Measurements from ENCODE around the gene MYH13. TPM values are rescaled to one million over a fixed set of nuclear protein-coding genes. Genes with fewer than 3 reads are reported as not detected.

MYH13 gene
- total and polyA plus RNA-seq, 2 of the 13 experiments (the other 11 are each of a cell fraction or from before 2014, with no cell fraction given) = not detected

DNA sequence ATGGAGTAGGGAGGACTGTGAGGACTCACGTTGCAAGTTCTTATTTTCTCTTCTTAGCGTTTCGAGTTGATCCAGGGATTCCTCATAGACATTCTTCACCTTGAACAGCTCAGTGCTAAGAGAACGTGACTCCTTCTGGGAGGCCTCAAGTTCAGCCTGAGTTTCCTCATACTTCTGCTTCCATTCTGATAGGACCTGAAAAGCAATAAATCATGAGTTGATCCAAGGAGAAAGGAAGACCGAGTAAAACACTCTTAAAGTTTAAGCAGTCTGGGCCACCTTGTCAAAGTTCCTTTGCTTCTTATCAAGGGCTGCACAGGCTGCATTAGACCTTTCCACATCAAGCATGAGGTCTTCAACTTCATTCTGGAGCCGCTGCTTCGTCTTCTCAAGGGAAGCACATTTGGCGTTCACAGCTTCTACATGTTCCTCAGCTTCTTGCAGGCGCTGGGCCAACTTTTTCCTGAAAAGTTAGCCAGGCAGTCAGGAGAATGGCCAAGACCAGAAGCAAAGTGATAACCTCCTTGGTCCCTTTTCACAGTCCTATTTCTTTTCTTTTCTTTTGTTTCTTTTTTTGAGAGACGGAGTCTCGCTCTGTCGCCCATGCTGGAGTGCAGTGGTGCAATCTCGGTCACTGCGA is 23.8 kb upstream of the MYH13 start:
- DNase-seq (ENCODE audit: low spot score) = no peak
- peaks cover 0 to 2% of the 10 kb centered on the region in 2 experiments; a peak in 1 of 5 replicates for H3K27me3 ChIP-seq (ENCODE audit: control insufficient read depth in 1 of 2, insufficient read depth in 2 of 2, low read length in 2 of 2)
- ATAC-seq = no peak
- FAIRE-seq = no peak
- no peak overlapping the region for H3K4me2 ChIP-seq (ENCODE audit: low read depth, low read length)
- no peak overlapping the region for H3K9ac ChIP-seq (ENCODE audit: insufficient read depth, low read depth, low read length)
- ChIA-PET POLR2A (no interaction called here), CTCF (ENCODE audit: low intra/inter-chr PET ratio, low total read pairs) (no interaction called here)
- H4K20me1 ChIP-seq (ENCODE audit: insufficient read depth, low read length) = no peaks in the 10 kb centered on the region
- no TSS peak for BruUV-seq (replicated peaks)
- no peak for TF ChIP-seq CAMTA2 (CRISPR knock-in tag; IDR thresholded peaks at IDR 0.05; ENCODE audit: borderline replicate concordance)
- TF ChIP-seq ATF7 (IDR thresholded peaks at IDR 0.05) = no peak
- TF ChIP-seq ATF7 (CRISPR knock-in tag; IDR thresholded peaks at IDR 0.05) = no peak
- no peak for TF ChIP-seq AKAP8 (CRISPR knock-in tag; IDR thresholded peaks at IDR 0.05)
- no peak for TF ChIP-seq DNMT3B (CRISPR knock-in tag; conservative IDR thresholded peaks at IDR 0.05)
- TF ChIP-seq KDM5B (CRISPR knock-in tag; IDR thresholded peaks at IDR 0.05; ENCODE audit: borderline replicate concordance) = no peak
- no peak for TF ChIP-seq ZNF275 (CRISPR knock-in tag; IDR thresholded peaks at IDR 0.05; ENCODE audit: borderline replicate concordance)
- no peak for TF ChIP-seq ZBTB38 (CRISPR knock-in tag; IDR thresholded peaks at IDR 0.05)
- no peak for TF ChIP-seq PAWR (CRISPR knock-in tag; IDR thresholded peaks at IDR 0.05; ENCODE audit: borderline replicate concordance)
- H3K27ac ChIP-seq (ENCODE audit: extremely low read length, insufficient read depth, low read length) = no peak overlapping the region
- H2AFZ ChIP-seq (ENCODE audit: low read length) = no peak overlapping the region
- in situ Hi-C loops (cut with HindIII; ENCODE audit: extremely low pct_ligation_motif_present, low pct_unique_long_range_greater_than_20kb) = no loop called here
- no peaks in the 10 kb centered on the region for H3K36me3 ChIP-seq (replicated peaks in 1 of 2; ENCODE audit: control insufficient read depth in 1 of 2, insufficient read depth in 2 of 2, low read length in 2 of 2)
- no peaks in the 10 kb centered on the region for H3K79me2 ChIP-seq (ENCODE audit: insufficient read depth, low read length)
- H3K4me3 ChIP-seq (replicated peaks in 1 of 3; ENCODE audit: insufficient read depth in 1 of 3, low read depth in 2 of 3, low read length in 3 of 3) = no peak overlapping the region
- 51% methylated on average over 14 of the region's 14 CpGs for WGBS (ENCODE audit: low lambda C conversion rate)
- H3K9me3 ChIP-seq (ENCODE audit: low read length) = no peaks in the 10 kb centered on the region
- no peaks in the 10 kb centered on the region for H3K4me1 ChIP-seq (ENCODE audit: insufficient read depth, low read length)
- intact Hi-C loops (cut with micrococcal nuclease; ENCODE audit: unreplicated experiment) = no loop called here

Measured in HepG2 (cell line).